Naive B cell (primary cell): ENCODE results near the gene NEURL1. TPM values are rescaled to one million over a fixed set of nuclear protein-coding genes. Genes with fewer than 3 reads are reported as not detected.
"Not testable (repeated sequence)": the region's sequence is repeated elsewhere in the genome, so short reads cannot be mapped to it uniquely, and the experiment has no call there.

ENCODE experiments used
- ATAC-seq, 2 donors: fragments of 150-1000 bp; cut with Tn5 transposase; 2 replicates each; pipeline ENCODE4 v1.10.0; 2021; ENCODE audit warnings: low read depth in 2 of 2, mild to moderate bottlenecking in 2 of 2, moderate library complexity in 2 of 2
- DNase-seq: peaks from one replicate; pipeline ENCODE4 v3.0.0; 2022
- H3K27ac Mint-ChIP-seq, 6 donors: one replicate each; pipeline ENCODE4 v1.8.0; 2020 to 2022; ENCODE audit warnings: mild to moderate bottlenecking in 6 of 6, mixed read lengths in 6 of 6, moderate library complexity in 5 of 6, inconsistent platforms in 2 of 6
- H3K27me3 Mint-ChIP-seq, 3 donors: one replicate each; pipeline ENCODE4 v1.8.0; 2021 to 2022; ENCODE audit warnings: mixed read lengths in 3 of 3, mild to moderate bottlenecking in 1 of 3
- H3K36me3 Mint-ChIP-seq, 2 donors: one replicate each; pipeline ENCODE4 v1.8.0; 2020 to 2022; ENCODE audit warnings: mixed read lengths in 2 of 2, inconsistent platforms in 1 of 2, mild to moderate bottlenecking in 1 of 2
- H3K4me1 Mint-ChIP-seq, 3 donors: one replicate each; pipeline ENCODE4 v1.8.0; 2020 to 2022; ENCODE audit warnings: mixed read lengths in 3 of 3, inconsistent platforms in 1 of 3, mild to moderate bottlenecking in 1 of 3, moderate library complexity in 1 of 3
- H3K4me3 Mint-ChIP-seq, 8 donors: one replicate each; pipeline ENCODE4 v1.8.0; 2020 to 2022; ENCODE audit warnings: mild to moderate bottlenecking in 8 of 8, mixed read lengths in 8 of 8, moderate library complexity in 8 of 8, inconsistent platforms in 2 of 8
- H3K9me3 Mint-ChIP-seq, 7 donors: one replicate each; pipeline ENCODE4 v1.8.0; 2020 to 2022; ENCODE audit warnings: mixed read lengths in 7 of 7, mild to moderate bottlenecking in 5 of 7, inconsistent platforms in 2 of 7, moderate library complexity in 1 of 7
- polyA plus RNA-seq, 6 donors: library from polyadenylated mRNA; unstranded; fragments of 300-500 nt; fragmentation: Illumina TruSeq; gene quantifications; one replicate each; pipeline ENCODE4 v1.2.3, GENCODE V29; 2021; ENCODE audit warnings: low read depth in 6 of 6

Gene NEURL1
- polyA plus RNA-seq, 6 donors from 2014 or later, result 0.21 to 0.83 (median 0.33) TPM

GRCh38 chr10:103602028-103602851, 108.7 kb downstream of the NEURL1 start:
- Mint-ChIP-seq H3K36me3 (peaks cover 0 to 9% of the 10 kb centered on the region in 2 donors), H3K9me3 (peaks cover 0 to 5% (median 0%) of the 10 kb centered on the region in 7 donors), H3K27me3 (no peaks in the 10 kb centered on the region), H3K4me1 (no peaks in the 10 kb centered on the region), H3K4me3 (no peak overlapping the region), H3K27ac (no peak overlapping the region)
- DNase-seq, result no peak
- ATAC-seq, result no peak

DNA sequence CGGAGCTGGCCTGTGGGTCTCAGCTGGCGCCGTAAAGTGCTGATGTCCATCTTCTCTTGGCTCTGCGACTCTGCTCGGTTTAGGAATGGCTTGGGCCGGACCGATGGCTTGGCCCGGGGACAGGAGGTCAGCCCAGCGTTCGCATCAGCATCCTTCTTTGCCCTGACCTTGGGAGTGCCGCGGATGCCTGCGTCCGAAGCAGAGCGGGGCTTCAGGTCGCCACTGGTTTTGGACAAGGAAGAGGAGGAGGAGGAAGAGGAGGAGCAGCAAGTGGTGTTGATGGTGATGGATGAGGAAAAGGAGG, 109.3 kb downstream of the NEURL1 start:
- no peak for DNase-seq
- Mint-ChIP-seq H3K27me3 (no peaks in the 10 kb centered on the region), H3K4me1 (no peaks in the 10 kb centered on the region), H3K36me3 (peaks cover 0 to 9% of the 10 kb centered on the region in 2 donors), H3K9me3 (peaks cover 0 to 5% (median 0%) of the 10 kb centered on the region in 7 donors), H3K27ac (no peak overlapping the region), H3K4me3 (no peak overlapping the region)
- no peak for ATAC-seq

GRCh38 chr10:103603382-103603781, 109.9 kb downstream of the NEURL1 start:
- H3K9me3 Mint-ChIP-seq, result peaks cover 0 to 5% (median 0%) of the 10 kb centered on the region in 7 donors
- H3K27ac Mint-ChIP-seq, result no peak overlapping the region
- H3K4me1 Mint-ChIP-seq, result no peaks in the 10 kb centered on the region

GRCh38 chr10:103605359-103606096, 112.0 kb downstream of the NEURL1 start:
- H3K4me3 Mint-ChIP-seq, result no peak overlapping the region
- DNase-seq, result peak; percentile 14

More at GRCh38 chr10:103603382-103603781, 109.9 kb downstream of the NEURL1 start:
- H3K4me3 Mint-ChIP-seq, result no peak overlapping the region
- DNase-seq (no peak), ATAC-seq (no peak)
- no peaks in the 10 kb centered on the region for H3K27me3 Mint-ChIP-seq
- peaks cover 0 to 9% of the 10 kb centered on the region in 2 donors for H3K36me3 Mint-ChIP-seq

DNA sequence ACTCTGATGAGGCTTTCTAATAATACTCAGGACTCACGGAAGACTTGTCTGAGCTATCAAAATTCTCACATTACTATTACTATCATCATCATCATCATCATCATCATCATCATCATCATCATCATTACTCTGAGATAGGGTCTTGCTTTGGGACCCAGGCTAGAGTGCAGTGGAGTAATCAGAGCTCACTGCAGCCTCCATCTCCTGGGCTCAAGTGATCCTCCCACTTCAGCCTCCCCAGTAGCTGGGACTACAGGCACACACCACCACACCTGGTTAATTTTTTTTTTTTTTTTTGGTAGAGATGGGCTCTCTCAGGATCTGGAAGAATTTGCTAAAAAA, 112.6 kb downstream of the NEURL1 start:
- not testable (repeated sequence) for H3K4me1 Mint-ChIP-seq, DNase-seq, H3K9me3 Mint-ChIP-seq, H3K36me3 Mint-ChIP-seq, ATAC-seq, H3K4me3 Mint-ChIP-seq, H3K27me3 Mint-ChIP-seq
- H3K27ac Mint-ChIP-seq, result peak overlapping the region in 1 of 6 donors; percentile 56

More at GRCh38 chr10:103605359-103606096, 112.0 kb downstream of the NEURL1 start:
- Mint-ChIP-seq H3K4me1 (no peaks in the 10 kb centered on the region), H3K27me3 (no peaks in the 10 kb centered on the region), H3K36me3 (peaks cover 0 to 9% of the 10 kb centered on the region in 2 donors), H3K9me3 (peaks cover 0 to 5% (median 0%) of the 10 kb centered on the region in 7 donors), H3K27ac (peak overlapping the region in 2 of 6 donors; percentile 9 to 56)
- no peak for ATAC-seq

GRCh38 chr10:103607051-103607450, 113.5 kb downstream of the NEURL1 start:
- DNase-seq, ATAC-seq, H3K27me3 Mint-ChIP-seq, H3K4me3 Mint-ChIP-seq, H3K27ac Mint-ChIP-seq, H3K9me3 Mint-ChIP-seq, H3K4me1 Mint-ChIP-seq: not testable (repeated sequence)
- peaks cover 0 to 14% of the 10 kb centered on the region in 2 donors for H3K36me3 Mint-ChIP-seq

DNA sequence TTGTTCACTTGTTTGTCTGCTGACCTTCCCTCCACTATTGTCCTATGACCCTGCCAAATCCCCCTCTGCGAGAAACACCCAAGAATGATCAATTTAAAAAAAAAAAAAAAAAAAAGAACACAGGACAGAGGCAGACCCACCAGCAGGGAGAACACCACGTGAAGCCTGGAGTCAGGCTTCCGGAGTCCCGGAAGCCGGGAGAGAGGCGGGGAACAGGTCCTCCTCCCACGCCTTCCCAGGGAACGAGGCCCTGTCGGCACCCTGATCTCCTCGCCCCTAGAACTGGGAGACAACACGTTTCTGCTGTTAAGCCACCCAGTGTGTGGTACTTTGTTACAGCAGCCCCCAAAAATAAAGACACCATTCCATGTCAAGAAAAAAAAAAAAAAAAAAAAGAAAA, 114.6 kb downstream of the NEURL1 start:
- peaks cover 0 to 10% of the 10 kb centered on the region in 2 donors for H3K36me3 Mint-ChIP-seq
- H3K4me3 Mint-ChIP-seq, result not testable (repeated sequence)

DNA sequence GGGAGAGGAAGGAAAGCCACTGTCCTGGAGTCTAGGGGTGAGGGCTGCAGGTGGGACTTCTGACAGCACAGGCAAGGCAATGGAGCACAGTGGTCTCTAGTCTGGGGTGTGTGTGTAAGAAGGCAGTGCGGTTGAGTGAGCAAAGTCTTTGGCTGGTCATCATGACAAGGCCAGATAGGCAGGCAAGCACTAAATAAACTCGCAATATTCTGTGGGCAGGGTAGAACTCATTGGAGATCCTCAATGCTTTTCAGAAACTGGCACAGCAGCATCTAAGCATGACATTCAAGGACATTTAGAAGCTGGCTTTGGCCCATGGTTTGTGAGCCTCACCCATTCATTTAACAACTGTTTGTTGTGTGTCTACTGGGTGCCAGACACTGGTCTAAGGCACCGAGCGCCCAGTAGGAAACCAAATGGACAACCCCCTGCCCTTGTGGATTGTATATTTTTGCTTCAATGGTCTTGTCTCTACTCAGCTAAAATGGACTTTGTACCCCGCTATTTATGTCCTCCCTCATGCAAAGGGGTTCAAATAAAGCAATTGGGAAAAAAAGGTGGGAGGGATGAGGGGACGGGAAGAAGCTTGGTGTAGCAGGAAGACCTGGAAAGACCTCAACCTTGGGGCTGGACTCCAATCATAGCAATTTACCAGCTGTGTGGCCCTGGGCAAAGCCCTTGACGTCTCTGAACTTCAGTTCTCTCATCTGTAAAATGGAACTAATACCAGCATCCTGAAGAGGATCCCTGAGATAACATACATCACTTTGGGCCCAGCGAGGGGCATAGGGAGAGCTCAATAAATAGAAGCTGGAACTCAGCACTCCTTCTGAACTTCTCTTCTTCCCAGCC, 116.0 kb downstream of the NEURL1 start:
- no peak overlapping the region for H3K4me3 Mint-ChIP-seq
- DNase-seq, result no peak
- H3K9me3 Mint-ChIP-seq, result peaks cover 0 to 5% (median 0%) of the 10 kb centered on the region in 7 donors
- no peaks in the 10 kb centered on the region for H3K27me3 Mint-ChIP-seq
- peak overlapping the region in 1 of 6 donors; percentile 81 for H3K27ac Mint-ChIP-seq
- no peak for ATAC-seq
- H3K36me3 Mint-ChIP-seq, result peaks cover 0 to 9% of the 10 kb centered on the region in 2 donors
- no peaks in the 10 kb centered on the region for H3K4me1 Mint-ChIP-seq

More for the DNA sequence above, 114.6 kb downstream of the NEURL1 start:
- H3K27ac Mint-ChIP-seq, ATAC-seq, H3K27me3 Mint-ChIP-seq, DNase-seq, H3K4me1 Mint-ChIP-seq, H3K9me3 Mint-ChIP-seq: not testable (repeated sequence)

DNA sequence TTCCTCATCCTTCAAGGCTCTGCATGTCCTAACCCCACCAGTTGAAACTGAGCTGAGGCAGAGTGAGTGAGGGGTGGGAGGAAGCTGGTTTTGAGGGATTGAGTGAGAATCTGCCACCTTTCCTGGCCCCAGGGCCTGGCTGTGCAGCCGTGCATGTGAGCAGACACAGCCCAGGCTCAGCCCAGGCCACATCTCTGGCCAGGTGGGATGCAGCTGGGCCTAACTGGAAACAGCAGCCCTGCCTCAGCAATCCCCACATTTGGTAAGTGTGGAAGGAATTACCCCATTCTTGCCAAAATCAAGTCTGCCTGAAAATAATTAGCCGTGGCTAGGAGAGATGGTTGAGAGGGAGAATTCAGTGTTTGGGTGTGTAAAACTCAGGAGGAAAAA, 116.6 kb downstream of the NEURL1 start:
- H3K9me3 Mint-ChIP-seq, result peaks cover 0 to 5% (median 0%) of the 10 kb centered on the region in 7 donors
- no peak for ATAC-seq
- H3K27ac Mint-ChIP-seq, result peak overlapping the region in 1 of 6 donors; percentile 20
- H3K27me3 Mint-ChIP-seq, result no peaks in the 10 kb centered on the region
- peaks cover 0 to 9% of the 10 kb centered on the region in 2 donors for H3K36me3 Mint-ChIP-seq
- H3K4me3 Mint-ChIP-seq, result no peak overlapping the region
- DNase-seq, result no peak
- H3K4me1 Mint-ChIP-seq, result no peaks in the 10 kb centered on the region

GRCh38 chr10:103610921-103611511, 117.5 kb downstream of the NEURL1 start:
- no peaks in the 10 kb centered on the region for H3K4me1 Mint-ChIP-seq
- H3K36me3 Mint-ChIP-seq, result peaks cover 0 to 9% of the 10 kb centered on the region in 2 donors
- ATAC-seq, result no peak
- no peak overlapping the region for H3K4me3 Mint-ChIP-seq
- DNase-seq, result no peak
- H3K27ac Mint-ChIP-seq, result peak overlapping the region in 2 of 6 donors; percentile 32 to 51
- H3K27me3 Mint-ChIP-seq, result no peaks in the 10 kb centered on the region
- H3K9me3 Mint-ChIP-seq, result peaks cover 0 to 2% (median 0%) of the 10 kb centered on the region in 7 donors

DNA sequence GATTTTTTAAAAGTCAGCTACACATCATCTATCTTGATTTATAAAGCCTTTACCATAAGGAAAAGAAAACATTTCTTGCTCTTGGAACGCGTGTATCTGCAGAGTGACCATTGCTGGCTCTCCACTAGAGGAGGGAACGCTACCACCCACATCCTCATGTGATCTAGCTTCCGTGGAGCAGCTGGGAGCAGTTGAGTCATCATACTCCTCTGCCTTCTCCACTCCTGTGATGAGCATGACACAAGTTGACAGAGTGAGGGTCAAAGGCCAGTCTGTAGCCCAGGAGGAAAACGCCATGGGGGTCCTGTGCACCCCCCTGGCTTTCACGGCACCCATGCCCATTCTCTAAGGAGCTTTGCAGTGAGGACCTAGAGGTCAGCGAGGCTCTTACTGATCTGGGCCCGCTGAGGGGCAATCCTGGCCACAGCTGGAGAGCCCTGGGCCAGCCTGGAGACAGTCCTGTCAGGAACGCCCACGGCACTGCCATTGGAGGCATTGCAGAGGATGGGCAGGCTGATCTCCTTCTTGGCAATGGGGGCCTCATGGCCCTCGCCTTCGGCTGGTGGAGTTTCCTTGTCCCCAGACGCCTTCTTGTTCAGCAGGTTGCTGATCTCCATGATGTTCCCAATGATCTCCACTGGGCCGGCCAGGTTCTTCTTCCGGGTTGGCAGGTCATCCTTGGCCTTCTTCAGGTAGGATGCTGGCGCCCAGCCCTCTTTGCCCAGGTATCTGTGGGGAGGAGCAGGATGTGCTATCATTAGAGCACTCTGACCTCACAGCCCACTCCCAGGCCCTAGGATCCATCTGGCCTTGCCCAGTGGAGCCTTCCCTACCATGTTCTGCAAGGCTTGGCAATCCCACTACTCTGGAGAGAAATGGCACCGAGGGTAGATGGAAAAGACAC, 119.2 kb downstream of the NEURL1 start:
- Mint-ChIP-seq H3K4me1 (no peaks in the 10 kb centered on the region), H3K4me3 (no peak overlapping the region), H3K27ac (no peak overlapping the region), H3K36me3 (peaks cover 0 to 9% of the 10 kb centered on the region in 2 donors), H3K27me3 (no peaks in the 10 kb centered on the region), H3K9me3 (no peaks in the 10 kb centered on the region)
- ATAC-seq (no peak), DNase-seq (no peak)

GRCh38 chr10:103613616-103614015, 120.1 kb downstream of the NEURL1 start:
- no peak for DNase-seq
- H3K9me3 Mint-ChIP-seq, result no peaks in the 10 kb centered on the region
- H3K27ac Mint-ChIP-seq, result peak overlapping the region in 1 of 6 donors; percentile 34
- ATAC-seq, result no peak
- no peak overlapping the region for H3K4me3 Mint-ChIP-seq
- H3K27me3 Mint-ChIP-seq, result no peaks in the 10 kb centered on the region
- H3K4me1 Mint-ChIP-seq, result no peaks in the 10 kb centered on the region
- H3K36me3 Mint-ChIP-seq, result peaks cover 0 to 9% of the 10 kb centered on the region in 2 donors
